ACC112 (cell line): ENCODE results near the gene SLC25A34.

Experiments used
- H2AFZ ChIP-seq: fragments of 200-600 bp; sonication (generic); one replicate; pipeline ENCODE4 v1.6.0; 2017; ENCODE audit warnings: antibody characterized with exemption, low read length; ENCODE audit not compliant: unreplicated experiment
- H3K27ac ChIP-seq: fragments of 200-600 bp; sonication (generic); 2 replicates; pipeline ENCODE4 v1.5.1; 2014; ENCODE audit warnings: low read depth, mild to moderate bottlenecking, antibody characterized with exemption, low read length, moderate library complexity
- H3K27me3 ChIP-seq: fragments of 200-600 bp; sonication (generic); 2 replicates; pipeline ENCODE4 v1.6.1; 2014; ENCODE audit warnings: mild to moderate bottlenecking, antibody characterized with exemption, low read length, moderate library complexity, mixed read lengths; ENCODE audit not compliant: insufficient read depth
- H3K36me3 ChIP-seq: fragments of 200-600 bp; sonication (generic); 2 replicates; pipeline ENCODE4 v1.6.1; 2016; ENCODE audit warnings: mild to moderate bottlenecking, antibody characterized with exemption, low read length, moderate library complexity, mixed read lengths; ENCODE audit not compliant: insufficient read depth
- H3K4me1 ChIP-seq: fragments of 200-600 bp; sonication (generic); one replicate; pipeline ENCODE4 v1.6.1; 2016; ENCODE audit warnings: low read length, mixed read lengths; ENCODE audit not compliant: insufficient read depth, unreplicated experiment, control insufficient read depth
- H3K4me3 ChIP-seq: fragments of 200-600 bp; sonication (generic); 2 replicates; pipeline ENCODE4 v1.5.1; 2014; ENCODE audit warnings: mild to moderate bottlenecking, low read depth, low read length
- H3K79me2 ChIP-seq: fragments of 200-600 bp; sonication (generic); one replicate; pipeline ENCODE4 v1.6.0; 2016; ENCODE audit warnings: low read length; ENCODE audit not compliant: control insufficient read depth, unreplicated experiment, insufficient read depth

The SLC25A34 gene

GRCh38 chr1:15740924-15741850 lies 5.1 kb downstream of the SLC25A34 start:
- H3K36me3 ChIP-seq = no peaks in the 10 kb centered on the region
- H2AFZ ChIP-seq = no peak overlapping the region
- no peaks in the 10 kb centered on the region for H3K79me2 ChIP-seq
- no peak overlapping the region for H3K4me3 ChIP-seq
- no peak overlapping the region for H3K27ac ChIP-seq
- H3K4me1 ChIP-seq = no peaks in the 10 kb centered on the region
- no peaks in the 10 kb centered on the region for H3K27me3 ChIP-seq

GRCh38 chr1:15742339-15742801 lies 6.3 kb downstream of the SLC25A34 start, which contains the start of gene TMEM82:
Gene TMEM82 (plus strand): TSS chr1:15742499. CDS start chr1:15742560, 61 bp downstream.
- H3K4me1 ChIP-seq = peaks cover 2% of the 10 kb centered on the region
- no peaks in the 10 kb centered on the region for H3K36me3 ChIP-seq
- H3K27me3 ChIP-seq = no peaks in the 10 kb centered on the region
- H3K79me2 ChIP-seq = no peaks in the 10 kb centered on the region
- no peak within 1 kb of the TSS for H3K27ac ChIP-seq
- H2AFZ ChIP-seq = no peak within 1 kb of the TSS
- H3K4me3 ChIP-seq = no peak within 1 kb of the TSS

GRCh38 chr1:15744122-15744679 lies 8.1 kb downstream of the SLC25A34 start:
- H3K27me3 ChIP-seq = no peaks in the 10 kb centered on the region
- H3K79me2 ChIP-seq = no peaks in the 10 kb centered on the region
- no peak overlapping the region for H3K4me3 ChIP-seq
- H3K27ac ChIP-seq = no peak overlapping the region
- H2AFZ ChIP-seq = no peak overlapping the region
- peaks cover 12% of the 10 kb centered on the region for H3K4me1 ChIP-seq
- H3K36me3 ChIP-seq = no peaks in the 10 kb centered on the region

- H3K79me2 ChIP-seq = no peaks in the 10 kb centered on the region
Measured at GRCh38 chr1:15747378-15747777, 11.3 kb downstream of the SLC25A34 start.

GRCh38 chr1:15748264-15748663 lies 12.2 kb downstream of the SLC25A34 start:
- Histone ChIP-seq H2AFZ (no peak overlapping the region), H3K27me3 (no peaks in the 10 kb centered on the region), H3K4me3 (no peak overlapping the region), H3K79me2 (no peaks in the 10 kb centered on the region), H3K4me1 (peaks cover 23% of the 10 kb centered on the region), H3K27ac (no peak overlapping the region), H3K36me3 (no peaks in the 10 kb centered on the region)

More at GRCh38 chr1:15747378-15747777, 11.3 kb downstream of the SLC25A34 start:
- H3K4me1 ChIP-seq = peaks cover 23% of the 10 kb centered on the region
- H2AFZ ChIP-seq = no peak overlapping the region
- no peaks in the 10 kb centered on the region for H3K36me3 ChIP-seq
- H3K27ac ChIP-seq = no peak overlapping the region
- no peaks in the 10 kb centered on the region for H3K27me3 ChIP-seq
- H3K4me3 ChIP-seq = no peak overlapping the region

GRCh38 chr1:15748690-15749398 lies 12.8 kb downstream of the SLC25A34 start:
- H2AFZ ChIP-seq = no peak overlapping the region
- H3K79me2 ChIP-seq = no peaks in the 10 kb centered on the region
- H3K27ac ChIP-seq = peak overlapping the region; percentile 5; the same call in 1 of the 2 replicates
- H3K36me3 ChIP-seq = no peaks in the 10 kb centered on the region
- H3K4me1 ChIP-seq = peaks cover 23% of the 10 kb centered on the region
- no peaks in the 10 kb centered on the region for H3K27me3 ChIP-seq
- H3K4me3 ChIP-seq = peak overlapping the region; percentile 1; the same call in 1 of the 2 replicates

- Histone ChIP-seq H3K27ac (peak overlapping the region; percentile 5; the same call in 1 of the 2 replicates), H3K4me1 (peaks cover 23% of the 10 kb centered on the region), H2AFZ (peak overlapping the region; percentile 17), H3K79me2 (no peaks in the 10 kb centered on the region), H3K27me3 (no peaks in the 10 kb centered on the region), H3K36me3 (no peaks in the 10 kb centered on the region), H3K4me3 (peak overlapping the region; percentile 1; the same call in 1 of the 2 replicates)
Measured at GRCh38 chr1:15749399-15750291, 13.6 kb downstream of the SLC25A34 start.

- Histone ChIP-seq H3K4me1 (peaks cover 29% of the 10 kb centered on the region), H3K36me3 (no peaks in the 10 kb centered on the region), H2AFZ (no peak overlapping the region), H3K27ac (no peak overlapping the region), H3K27me3 (no peaks in the 10 kb centered on the region), H3K4me3 (no peak overlapping the region), H3K79me2 (no peaks in the 10 kb centered on the region)
Measured at GRCh38 chr1:15750924-15751323, 14.9 kb downstream of the SLC25A34 start.

GRCh38 chr1:15751717-15752116 lies 15.7 kb downstream of the SLC25A34 start:
- Histone ChIP-seq H3K27ac (no peak overlapping the region), H3K4me3 (no peak overlapping the region), H3K79me2 (no peaks in the 10 kb centered on the region), H3K27me3 (no peaks in the 10 kb centered on the region), H2AFZ (no peak overlapping the region), H3K36me3 (no peaks in the 10 kb centered on the region), H3K4me1 (peaks cover 29% of the 10 kb centered on the region)

GRCh38 chr1:15753776-15754175 lies 17.7 kb downstream of the SLC25A34 start:
- peaks cover 33% of the 10 kb centered on the region for H3K4me1 ChIP-seq
- no peak overlapping the region for H3K27ac ChIP-seq
- no peaks in the 10 kb centered on the region for H3K36me3 ChIP-seq
- no peak overlapping the region for H2AFZ ChIP-seq
- no peak overlapping the region for H3K4me3 ChIP-seq
- no peaks in the 10 kb centered on the region for H3K79me2 ChIP-seq
- no peaks in the 10 kb centered on the region for H3K27me3 ChIP-seq
